ENCODE results near the gene PKMYT1. TPM values are rescaled to one million over a fixed set of nuclear protein-coding genes. Genes with fewer than 3 reads are reported as not detected.
A peak's percentile ranks its signal among the peaks of the same experiment; 100 is the strongest.

The PKMYT1 gene
- polyA plus RNA-seq, 2 donors = 20.7 to 22.3 TPM

DNA sequence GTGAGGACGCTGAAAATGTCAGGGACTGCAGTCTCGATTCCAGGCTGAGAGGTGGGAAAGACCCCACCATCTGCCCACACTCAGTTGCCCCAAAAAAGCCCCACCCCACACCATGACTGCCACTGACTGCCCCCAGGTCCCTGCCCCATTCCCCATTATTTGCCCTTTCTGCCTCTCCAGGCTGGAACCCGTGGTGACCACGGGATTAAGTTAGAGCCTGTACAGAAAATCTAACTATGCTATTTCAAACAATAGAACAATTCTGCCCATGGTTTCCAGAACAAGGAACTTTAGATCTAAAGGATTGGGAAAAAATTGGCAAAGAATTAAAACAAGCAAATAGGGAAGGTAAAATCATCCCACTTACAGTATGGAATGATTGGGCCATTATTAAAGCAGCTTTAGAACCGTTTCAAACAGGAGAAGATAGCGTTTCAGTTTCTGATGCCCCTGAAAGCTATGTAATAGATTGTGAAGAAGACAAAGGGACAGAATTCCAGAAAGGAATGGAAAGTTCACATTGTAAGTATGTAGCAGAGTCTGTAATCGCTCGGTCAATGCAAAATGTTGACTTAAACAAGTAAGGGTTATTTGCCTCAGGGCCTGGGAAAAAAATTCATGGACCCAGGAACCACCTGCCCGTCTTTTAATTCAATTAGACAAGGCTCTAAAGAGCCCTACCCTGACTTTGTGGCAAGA lies 54.1 kb downstream of the PKMYT1 start:
- Histone ChIP-seq H3K4me3 (ENCODE audit: low read depth in 1 of 2, low read length in 2 of 2) (no peak overlapping the region), H3K27me3 (ENCODE audit: control insufficient read depth in 1 of 2, insufficient read depth in 2 of 2, low read length in 2 of 2) (no peaks in the 10 kb centered on the region), H3K4me1 (ENCODE audit: control insufficient read depth in 2 of 2, insufficient read depth in 2 of 2, low read length in 1 of 2) (peaks cover 0 to 9% of the 10 kb centered on the region in 2 donors), H3K36me3 (ENCODE audit: control insufficient read depth in 2 of 2, insufficient read depth in 2 of 2, low read length in 1 of 2) (peaks cover 0 to 14% of the 10 kb centered on the region in 2 donors), H3K9me3 (ENCODE audit: control insufficient read depth in 2 of 2, insufficient read depth in 1 of 2, low read depth in 1 of 2, low read length in 1 of 2) (no peaks in the 10 kb centered on the region), H3K27ac (ENCODE audit: low read depth in 2 of 2, low read length in 1 of 2) (no peak overlapping the region)
- 63 to 73% methylated on average over 9 of the region's 9 CpGs for WGBS, 2 donors

DNA sequence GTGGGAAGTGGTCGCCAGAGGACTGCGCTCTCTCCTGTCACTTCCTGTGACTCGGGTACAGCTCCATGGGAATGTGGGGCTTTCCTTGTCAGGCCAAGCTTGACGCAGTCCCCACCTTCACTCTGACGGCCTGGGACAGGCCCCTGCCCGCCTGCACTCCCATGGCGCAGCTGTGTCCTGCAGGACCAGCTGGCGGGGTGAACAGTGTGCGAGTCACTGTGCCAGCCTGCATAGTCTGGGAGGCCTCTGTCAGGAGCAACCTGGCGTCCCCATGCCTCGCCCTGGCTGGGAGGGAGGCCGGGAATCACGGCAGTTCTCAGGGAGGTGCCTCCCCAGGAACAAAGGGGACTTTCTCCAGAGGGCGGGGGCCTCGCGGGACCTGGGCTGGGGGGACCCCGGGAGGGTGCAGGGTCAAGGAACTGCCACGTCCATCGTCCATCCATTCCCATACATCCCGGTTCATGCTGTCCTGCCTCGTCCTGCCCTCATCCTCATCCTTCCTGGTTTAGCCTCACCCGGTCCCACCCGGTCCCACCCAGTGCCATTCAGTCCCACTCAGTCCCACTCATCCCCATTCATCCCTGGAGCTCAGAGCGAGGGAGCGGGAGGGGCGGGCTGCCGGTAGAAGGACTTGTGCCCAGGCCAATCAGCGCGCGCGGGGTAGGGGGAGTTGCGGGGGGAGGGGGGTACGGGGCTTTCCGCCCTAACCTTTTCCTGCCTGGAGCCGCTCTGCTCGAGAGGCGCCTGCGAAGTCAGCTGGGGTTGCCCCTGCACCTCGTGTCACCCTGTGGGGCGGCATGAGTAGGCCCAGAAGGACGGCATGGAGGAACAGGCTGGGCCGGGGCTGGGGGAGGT lies 55.1 kb downstream of the PKMYT1 start:
- peaks cover 0 to 9% of the 10 kb centered on the region in 2 donors for H3K4me1 ChIP-seq (ENCODE audit: control insufficient read depth in 2 of 2, insufficient read depth in 2 of 2, low read length in 1 of 2)
- WGBS, 2 donors = 61 to 63% methylated on average over 38 to 42 of the region's 42 CpGs
- H3K27me3 ChIP-seq (ENCODE audit: control insufficient read depth in 1 of 2, insufficient read depth in 2 of 2, low read length in 2 of 2) = no peaks in the 10 kb centered on the region
- H3K4me3 ChIP-seq (ENCODE audit: low read depth in 1 of 2, low read length in 2 of 2) = no peak overlapping the region
- peak overlapping the region in 1 of 2 donors; percentile 13 for H3K27ac ChIP-seq (ENCODE audit: low read depth in 2 of 2, low read length in 1 of 2)
- H3K36me3 ChIP-seq (ENCODE audit: control insufficient read depth in 2 of 2, insufficient read depth in 2 of 2, low read length in 1 of 2) = peaks cover 0 to 7% of the 10 kb centered on the region in 2 donors
- H3K9me3 ChIP-seq (ENCODE audit: control insufficient read depth in 2 of 2, insufficient read depth in 1 of 2, low read depth in 1 of 2, low read length in 1 of 2) = no peaks in the 10 kb centered on the region

DNA sequence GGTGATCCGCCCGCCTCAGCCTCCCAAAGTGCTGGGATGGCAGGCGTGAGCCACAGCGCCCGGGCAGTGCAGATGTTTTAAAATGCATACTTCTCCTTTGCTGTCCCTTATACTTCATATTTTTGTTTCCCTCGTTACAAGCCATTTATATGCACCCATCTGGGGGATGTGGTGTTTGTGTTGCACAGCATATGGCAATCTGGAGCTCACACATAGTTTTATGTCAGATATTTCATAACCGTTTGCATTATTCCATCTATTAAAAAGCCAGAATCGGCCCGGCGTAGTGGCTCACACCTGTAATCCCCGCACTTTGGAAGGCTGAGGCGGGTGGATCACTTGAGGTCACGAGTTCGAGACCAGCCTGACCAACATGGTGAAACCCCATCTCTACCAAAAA lies 56.8 kb downstream of the PKMYT1 start:
- H3K36me3 ChIP-seq (ENCODE audit: control insufficient read depth in 2 of 2, insufficient read depth in 2 of 2, low read length in 1 of 2) = no peaks in the 10 kb centered on the region
- H3K4me1 ChIP-seq (ENCODE audit: control insufficient read depth in 2 of 2, insufficient read depth in 2 of 2, low read length in 1 of 2) = peaks cover 0 to 9% of the 10 kb centered on the region in 2 donors
- no peaks in the 10 kb centered on the region for H3K27me3 ChIP-seq (ENCODE audit: control insufficient read depth in 1 of 2, insufficient read depth in 2 of 2, low read length in 2 of 2)
- H3K9me3 ChIP-seq (ENCODE audit: control insufficient read depth in 2 of 2, insufficient read depth in 1 of 2, low read depth in 1 of 2, low read length in 1 of 2) = no peaks in the 10 kb centered on the region
- 95% methylated on average over 14 of the region's 14 CpGs for WGBS, 2 donors
- no peak overlapping the region for H3K27ac ChIP-seq (ENCODE audit: low read depth in 2 of 2, low read length in 1 of 2)
- no peak overlapping the region for H3K4me3 ChIP-seq (ENCODE audit: low read depth in 1 of 2, low read length in 2 of 2)

Other genes with a start within 250 kb of the PKMYT1 start
- 100 to 1,000 TPM; 317 to 886 TPM for gene SRRM2, start 227.8 kb downstream of the PKMYT1 start, polyA plus RNA-seq
- 100 to 1,000 TPM; 361 to 887 TPM for gene ELOB, start 203.2 kb downstream of the PKMYT1 start, polyA plus RNA-seq
- not detected for gene PRSS33, start 192.9 kb downstream of the PKMYT1 start, polyA plus RNA-seq
- not detected for gene PRSS41, start 182.0 kb downstream of the PKMYT1 start, polyA plus RNA-seq
- gene PRSS21, start 163.2 kb downstream of the PKMYT1 start, polyA plus RNA-seq = 1 to 10 TPM in 1 of 2 donors, under 1 TPM in 1; 0.86 to 1.8 TPM
- gene ZG16B, start 150.1 kb downstream of the PKMYT1 start, polyA plus RNA-seq = 1 to 10 TPM in 1 of 2 donors, under 1 TPM in 1; 0.77 to 1.1 TPM
- gene PRSS22, start 122.3 kb downstream of the PKMYT1 start, polyA plus RNA-seq = 100 to 1,000 TPM; 109 to 281 TPM
- gene FLYWCH2, start 97.2 kb downstream of the PKMYT1 start, polyA plus RNA-seq = 10 to 100 TPM; 23.9 to 30.9 TPM
- gene FLYWCH1, start 68.5 kb downstream of the PKMYT1 start, polyA plus RNA-seq = 10 to 100 TPM; 12.9 to 20.2 TPM
- 1 to 10 TPM; 1.6 to 1.8 TPM for gene KREMEN2, start 16.2 kb downstream of the PKMYT1 start, polyA plus RNA-seq
- 10 to 100 TPM in 1 of 2 donors, 1 to 10 TPM in 1; 9.6 to 18.8 TPM for gene PAQR4, start 11.1 kb downstream of the PKMYT1 start, polyA plus RNA-seq
- under 1 TPM in 1 of 2 donors, not detected in 1; 0.02 TPM for gene CLDN9, start 32.5 kb upstream of the PKMYT1 start, polyA plus RNA-seq
- gene CLDN6, start 37.7 kb upstream of the PKMYT1 start, polyA plus RNA-seq = under 1 TPM in 1 of 2 donors, not detected in 1; 0.06 TPM
- gene TNFRSF12A, start 39.9 kb upstream of the PKMYT1 start, polyA plus RNA-seq = 10 to 100 TPM; 16.6 to 21.1 TPM
- gene HCFC1R1, start 43.5 kb upstream of the PKMYT1 start, polyA plus RNA-seq = 10 to 100 TPM; 58.8 to 73.6 TPM
- gene THOC6, start 43.6 kb upstream of the PKMYT1 start, polyA plus RNA-seq = 10 to 100 TPM; 24.3 to 37.2 TPM
- gene BICDL2, start 56.5 kb upstream of the PKMYT1 start, polyA plus RNA-seq = 100 to 1,000 TPM; 144 to 149 TPM
- gene MMP25, start 66.1 kb upstream of the PKMYT1 start, polyA plus RNA-seq = 1 to 10 TPM in 1 of 2 donors, under 1 TPM in 1; 0.51 to 2.6 TPM
- 10 to 100 TPM; 16.5 to 19.0 TPM for gene IL32, start 85.2 kb upstream of the PKMYT1 start, polyA plus RNA-seq
- not detected for gene ZSCAN10, start 118.8 kb upstream of the PKMYT1 start, polyA plus RNA-seq
- gene ZNF205, start 132.1 kb upstream of the PKMYT1 start, polyA plus RNA-seq = 10 to 100 TPM in 1 of 2 donors, 1 to 10 TPM in 1; 8.4 to 18.0 TPM
- 1 to 10 TPM; 6.5 to 9.4 TPM for gene ZNF213, start 154.6 kb upstream of the PKMYT1 start, polyA plus RNA-seq
- not detected for gene OR1F1, start 207.8 kb upstream of the PKMYT1 start, polyA plus RNA-seq